K562 (cell line): ENCODE measurements around the gene MFSD12. TPM values are rescaled to one million over a fixed set of nuclear protein-coding genes. Genes with fewer than 3 reads are reported as not detected.
A peak's percentile ranks its signal among the peaks of the same experiment; 100 is the strongest.

Source experiments
- BCL6 ChIP-seq: fragments of 250-450 bp; sonication (Bioruptor Pico); IDR thresholded peaks from 2 replicates; pipeline ENCODE4 v1.4.0; 2020
- C11orf30 ChIP-seq: fragments of 450-650 bp; IDR thresholded peaks from 2 replicates; pipeline ENCODE4 v1.6.1; 2016; ENCODE audit warnings: low read depth, mild to moderate bottlenecking
- CBFA2T3 ChIP-seq: fragments of 450-650 bp; IDR thresholded peaks from 2 replicates; pipeline ENCODE4 v1.6.1; 2017
- CREM ChIP-seq: IDR thresholded peaks from 2 replicates; pipeline ENCODE4 v1.6.1; 2014; ENCODE audit warnings: antibody characterized with exemption, low read depth
- CTBP1 ChIP-seq: fragments of 450-650 bp; IDR thresholded peaks from 2 replicates; pipeline ENCODE4 v1.6.1; 2016; ENCODE audit warnings: borderline replicate concordance
- CTCF ChIP-seq, 3 experiments: IDR thresholded peaks in 2 of 3; conservative IDR thresholded peaks in 1 of 3; 2 replicates each; pipeline ENCODE4 v1.5.1; 2011 to 2012; ENCODE audit warnings: low read length in 3 of 3, mild to moderate bottlenecking in 3 of 3, control low read depth in 2 of 3, improper control_type of control experiment in 1 of 3, inconsistent platforms in 1 of 3, low read depth in 1 of 3, mixed read lengths in 1 of 3, moderate library complexity in 1 of 3; ENCODE audit not compliant: insufficient read depth in 2 of 3
- ESRRA ChIP-seq: fragments of 450-650 bp; IDR thresholded peaks from 2 replicates; pipeline ENCODE4 v1.6.1; 2014; ENCODE audit warnings: low read depth, mild to moderate bottlenecking, moderate library complexity, borderline replicate concordance
- FOXK1 ChIP-seq: sonication (generic); formaldehyde crosslinking; IDR thresholded peaks from 2 replicates; pipeline ENCODE4 v1.8.0; 2022; ENCODE audit warnings: missing genetic modification reagents, mild to moderate bottlenecking, borderline replicate concordance
- MCM7 ChIP-seq, 2 experiments: fragments of 450-650 bp; IDR thresholded peaks; 2 replicates each; pipeline ENCODE4 v1.6.1; 2016 to 2018
- MITF ChIP-seq: IDR thresholded peaks from 2 replicates; pipeline ENCODE4 v1.6.1; 2014; ENCODE audit warnings: antibody characterized with exemption
- NBN ChIP-seq: fragments of 450-650 bp; IDR thresholded peaks from 2 replicates; pipeline ENCODE4 v1.6.1; 2016; ENCODE audit warnings: low read depth, mild to moderate bottlenecking
- NELFE ChIP-seq: IDR thresholded peaks from 2 replicates; pipeline ENCODE4 v1.6.1; 2011; ENCODE audit warnings: mild to moderate bottlenecking; ENCODE audit not compliant: insufficient read depth, insufficient read length
- PHF20 ChIP-seq: fragments of 450-650 bp; IDR thresholded peaks from 2 replicates; pipeline ENCODE4 v1.6.1; 2018; ENCODE audit not compliant: partially characterized antibody
- PHTF2 ChIP-seq: fragments of 250-450 bp; sonication (Bioruptor Pico); IDR thresholded peaks from 2 replicates; pipeline ENCODE4 v1.5.0; 2021; ENCODE audit warnings: mild to moderate bottlenecking
- RREB1 ChIP-seq: fragments of 250-450 bp; sonication (Bioruptor Pico); IDR thresholded peaks from 2 replicates; pipeline ENCODE4 v1.4.0; 2020
- ZFP91 ChIP-seq: sonication (generic); formaldehyde crosslinking; IDR thresholded peaks from 2 replicates; pipeline ENCODE4 v1.8.0; 2022; ENCODE audit warnings: mild to moderate bottlenecking, missing genetic modification reagents
- ZNF224 ChIP-seq: sonication (generic); formaldehyde crosslinking; IDR thresholded peaks from 2 replicates; pipeline ENCODE4 v1.8.0; 2022; ENCODE audit warnings: mild to moderate bottlenecking, missing genetic modification reagents
- ZNF384 ChIP-seq: IDR thresholded peaks from 2 replicates; pipeline ENCODE4 v1.6.1; 2012; ENCODE audit warnings: low read depth, low read length, improper control_type of control experiment
- ZSCAN32 ChIP-seq: fragments of 450-650 bp; formaldehyde crosslinking; IDR thresholded peaks from 2 replicates; pipeline ENCODE4 v1.4.0; 2020; ENCODE audit warnings: mild to moderate bottlenecking, moderate library complexity
- polyA plus RNA-seq, 8 experiments: library from polyadenylated mRNA; depleted of rRNA in 4 of 8; stranded (reverse) in 5 of 8; unstranded in 3 of 8; fragments of >200 nt; fragmentation: Nextera tagmentation in 2 of 8; fragmentation: Illumina TruSeq in 1 of 8; extraction: Ambion mirVana in 2 of 8; extraction: Trizol in 1 of 8; gene quantifications; 2 replicates each; pipeline versions ENCODE4 v1.2.1 to v1.2.3, GENCODE V29; 2011 to 2014; ENCODE audit warnings: inconsistent platforms in 1 of 8, missing spikeins in 1 of 8
- total RNA-seq, 7 experiments: library from RNA; depleted of rRNA in 6 of 7; stranded (reverse); fragments of >200 nt in 6 of 7; fragmentation: Illumina TruSeq in 2 of 7; extraction: Trizol in 2 of 7; gene quantifications; 2 replicates each; pipeline versions ENCODE4 v1.2.1 to v1.2.3, GENCODE V29; 2011 to 2021; ENCODE audit warnings: low replicate concordance in 1 of 7

MFSD12 gene
- total and polyA plus RNA-seq, 9 of the 15 experiments (the other 6 are each of a cell fraction or from before 2014, with no cell fraction given), result 0.69 to 112 (median 31.8) TPM

GRCh38 chr19:3503036-3503572 is 54.3 kb downstream of the MFSD12 start (continued):
- TF ChIP-seq C11orf30, result peak; percentile 75
- peak; percentile 97 for TF ChIP-seq CTBP1
- TF ChIP-seq NBN, result no peak
- TF ChIP-seq CREM, result peak; percentile 87
- TF ChIP-seq ZFP91, result no peak
- peak; percentile 89 for TF ChIP-seq CBFA2T3
- no peak for TF ChIP-seq MCM7 (IDR thresholded peaks at IDR 0.05)
- no peak for TF ChIP-seq MITF
- TF ChIP-seq CTCF (IDR thresholded peaks at IDR 0.05 in 2 of 3, conservative IDR thresholded peaks at IDR 0.05 in 1 of 3; ENCODE audit: insufficient read depth in 2 of 3, low read depth in 1 of 3, low read length in 3 of 3), result no peak
- no peak for TF ChIP-seq ZSCAN32 (CRISPR knock-in tag)
- no peak for TF ChIP-seq BCL6
- no peak for TF ChIP-seq RREB1 (CRISPR knock-in tag)
- no peak for TF ChIP-seq ESRRA
- TF ChIP-seq ZNF384, result no peak
- no peak for TF ChIP-seq NELFE
- TF ChIP-seq ZNF224 (CRISPR knock-in tag), result no peak
- no peak for TF ChIP-seq FOXK1 (CRISPR knock-in tag)
- TF ChIP-seq PHTF2 (CRISPR knock-in tag), result no peak
- TF ChIP-seq PHF20, result no peak
